NOMO-1 (cell line): ENCODE results near the gene SSBP1.
"Not testable (repeated sequence)": the region's sequence is repeated elsewhere in the genome, so short reads cannot be mapped to it uniquely, and the experiment has no call there.

Experiments used
- DNase-seq, 2 experiments: peaks; one replicate each; lab custom pipeline; 2025; ENCODE audit not compliant: unreplicated experiment in 2 of 2; lab: John Stamatoyannopoulos, UW

The SSBP1 gene, protein sequence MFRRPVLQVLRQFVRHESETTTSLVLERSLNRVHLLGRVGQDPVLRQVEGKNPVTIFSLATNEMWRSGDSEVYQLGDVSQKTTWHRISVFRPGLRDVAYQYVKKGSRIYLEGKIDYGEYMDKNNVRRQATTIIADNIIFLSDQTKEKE

DNA sequence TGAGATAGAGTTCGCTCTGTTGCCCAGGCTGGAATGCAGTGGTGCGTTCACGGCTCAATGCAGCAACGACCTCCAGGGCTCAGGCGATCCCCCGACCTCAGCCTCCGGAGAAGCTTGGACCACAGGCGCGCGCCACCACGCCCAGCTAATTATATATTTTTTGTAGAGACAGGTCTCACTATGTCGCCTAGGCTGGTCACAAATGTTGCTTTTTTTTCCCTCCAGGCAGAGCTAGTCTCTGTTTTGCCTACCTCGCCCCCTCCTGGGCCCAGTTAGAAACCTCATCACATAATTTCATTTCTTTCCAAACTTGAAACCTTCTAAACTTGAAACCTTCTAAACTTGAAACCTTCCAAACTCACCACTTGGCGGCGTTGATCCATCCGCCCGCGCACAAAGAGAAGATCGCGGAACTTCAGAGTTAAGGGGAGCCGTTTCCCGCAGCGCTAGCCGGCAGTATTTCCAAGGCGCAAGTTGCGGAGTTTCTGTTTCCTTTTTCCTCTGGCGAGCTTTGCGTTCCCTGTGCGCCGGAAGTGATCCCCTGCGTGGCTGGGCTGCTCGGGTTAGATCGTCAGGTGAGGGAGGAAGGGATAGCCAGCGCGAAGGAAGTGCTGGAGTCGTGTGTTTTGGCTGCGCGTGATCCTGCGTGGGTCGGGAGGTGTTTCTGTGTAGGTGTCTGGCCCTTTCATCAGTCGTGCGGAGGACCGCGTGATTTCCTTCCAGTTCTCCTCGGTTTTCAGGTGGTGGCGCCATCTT is at the start of gene SSBP1:
Gene SSBP1, plus strand, starts transcription at position 523 of the 756 bp plus-strand sequence. CDS start 809 bp downstream, outside the sequence.
- DNase-seq, result peak; percentile 86 to 89

DNA sequence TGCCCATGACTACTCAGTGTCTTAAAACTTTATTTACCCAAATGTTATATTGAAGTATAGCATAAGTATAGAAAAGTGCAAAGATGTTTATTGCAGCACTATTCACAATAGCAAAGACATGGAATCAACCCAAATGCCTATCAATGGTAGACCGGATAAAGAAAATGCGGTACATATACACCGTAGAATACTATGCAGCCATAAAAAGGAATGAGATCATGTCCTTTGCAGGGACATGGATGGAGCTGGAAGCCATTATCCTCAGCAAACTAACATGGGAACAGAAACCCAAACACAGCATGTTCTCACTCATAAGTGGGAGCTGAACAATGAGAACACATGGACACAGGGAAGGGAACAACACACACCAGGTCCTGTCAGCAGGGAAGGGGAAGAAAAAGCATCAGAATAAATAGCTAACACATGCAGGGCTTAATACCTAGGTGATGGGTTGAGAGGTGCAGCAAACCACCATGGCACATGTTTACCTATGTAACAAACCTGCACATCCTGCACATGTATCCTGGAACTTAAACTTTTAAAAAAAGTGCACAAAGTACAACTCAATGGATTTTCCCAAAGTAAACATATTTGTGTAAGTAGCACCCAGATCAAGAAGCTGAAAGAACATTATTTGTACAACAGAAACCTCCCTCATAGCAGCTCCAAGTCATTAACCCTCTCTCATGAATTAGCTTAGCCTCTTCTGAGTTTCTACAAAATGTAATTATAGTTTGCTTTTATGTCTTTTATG is 48.9 kb upstream of the SSBP1 start:
- not testable (repeated sequence) for DNase-seq

DNA sequence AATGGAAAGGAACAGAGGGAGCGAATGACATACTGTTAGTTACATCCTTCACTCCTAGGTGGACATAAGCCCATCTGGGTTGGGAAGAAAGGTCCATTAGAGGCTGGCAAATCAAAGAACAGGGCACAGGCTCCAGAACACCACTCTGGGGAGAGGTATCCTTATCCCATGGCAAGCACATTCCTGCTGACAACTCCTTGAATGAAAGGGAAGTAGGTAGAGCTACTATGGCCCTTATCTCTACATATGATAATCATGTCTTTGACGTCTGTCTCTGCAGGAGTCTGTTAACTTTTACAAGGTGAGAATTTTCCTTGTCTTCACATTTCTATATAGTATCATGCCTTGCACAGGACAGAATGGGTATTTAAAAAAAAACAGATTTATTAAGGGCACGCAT is 46.6 kb upstream of the SSBP1 start:
- no peak for DNase-seq

DNA sequence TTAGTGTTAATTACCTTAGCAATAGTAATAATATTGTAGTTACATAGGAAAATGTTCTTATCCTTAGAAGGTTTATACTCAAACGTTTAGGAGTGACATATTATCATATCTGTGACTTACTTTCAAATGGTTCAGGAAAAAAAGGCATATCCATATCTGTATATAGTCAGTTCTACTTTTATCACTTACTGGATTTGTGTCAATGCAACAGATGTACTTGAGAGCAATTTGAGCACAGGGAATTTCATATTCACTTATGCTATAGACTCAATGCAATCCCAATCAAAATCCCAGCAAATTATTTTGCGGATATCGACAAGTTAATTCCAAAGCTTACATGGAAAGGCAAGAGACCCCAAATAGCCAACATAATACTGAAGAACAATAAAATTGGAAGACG is 46.2 kb upstream of the SSBP1 start:
- DNase-seq, result no peak

DNA sequence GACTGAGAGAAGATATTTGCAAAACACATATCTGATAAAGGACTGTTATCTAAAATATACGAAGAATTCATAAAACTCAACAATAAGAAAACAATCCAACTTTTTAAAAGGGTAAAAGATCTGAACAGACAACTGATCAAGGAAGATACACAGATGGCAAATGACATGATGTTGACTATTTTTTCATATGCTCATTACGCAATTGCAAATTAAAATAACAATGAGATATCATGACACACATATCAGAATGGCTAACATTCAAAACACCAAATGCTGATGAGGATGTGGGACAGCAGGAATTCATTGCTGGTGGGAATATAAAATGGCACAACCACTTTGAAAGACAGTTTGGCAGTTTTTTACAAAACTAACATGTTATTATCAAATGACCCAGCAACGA is 45.1 kb upstream of the SSBP1 start:
- DNase-seq, result no peak

DNA sequence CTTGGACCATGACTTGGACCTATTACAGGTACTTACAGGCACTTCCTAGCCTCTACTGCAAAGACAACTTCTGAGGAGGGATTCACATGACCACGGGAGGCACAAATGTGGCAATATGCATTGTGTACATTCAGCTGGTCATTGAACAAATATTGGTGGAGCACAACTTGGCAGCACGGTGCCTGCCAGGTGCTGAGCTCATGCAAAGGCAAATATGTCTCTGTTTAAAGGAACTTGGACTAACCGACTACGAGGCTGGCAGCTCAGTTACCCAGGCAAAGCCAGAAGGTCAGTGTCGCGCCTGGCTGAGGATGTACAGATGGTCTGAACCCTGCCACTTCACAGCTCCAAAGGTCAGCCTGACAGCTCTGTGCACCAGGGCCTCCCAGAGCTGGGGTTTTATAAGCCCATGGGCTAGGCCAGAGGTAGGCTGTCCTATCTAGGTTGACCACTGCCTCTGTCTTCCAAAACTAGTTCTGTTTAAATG is 42.3 kb upstream of the SSBP1 start:
- DNase-seq, result no peak

DNA sequence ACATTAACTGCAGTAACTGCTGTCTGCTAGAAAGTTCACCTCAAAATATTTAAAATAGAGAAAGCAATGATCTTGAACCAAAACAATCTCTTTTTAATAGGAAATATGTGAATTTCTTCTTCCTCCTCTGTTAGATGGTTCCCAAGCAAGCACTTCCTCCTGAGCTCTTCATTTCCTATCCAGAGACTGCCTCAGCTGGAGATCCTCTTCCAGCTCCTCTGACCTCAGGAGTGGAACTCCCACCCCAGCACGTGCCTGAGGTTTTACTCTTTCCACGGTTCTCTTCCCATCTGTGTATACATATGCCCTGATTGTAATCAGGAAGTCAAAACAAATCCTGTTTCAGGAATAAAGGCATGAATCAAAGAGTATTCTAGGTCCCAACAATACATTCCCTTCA is 41.8 kb upstream of the SSBP1 start:
- DNase-seq, result no peak

DNA sequence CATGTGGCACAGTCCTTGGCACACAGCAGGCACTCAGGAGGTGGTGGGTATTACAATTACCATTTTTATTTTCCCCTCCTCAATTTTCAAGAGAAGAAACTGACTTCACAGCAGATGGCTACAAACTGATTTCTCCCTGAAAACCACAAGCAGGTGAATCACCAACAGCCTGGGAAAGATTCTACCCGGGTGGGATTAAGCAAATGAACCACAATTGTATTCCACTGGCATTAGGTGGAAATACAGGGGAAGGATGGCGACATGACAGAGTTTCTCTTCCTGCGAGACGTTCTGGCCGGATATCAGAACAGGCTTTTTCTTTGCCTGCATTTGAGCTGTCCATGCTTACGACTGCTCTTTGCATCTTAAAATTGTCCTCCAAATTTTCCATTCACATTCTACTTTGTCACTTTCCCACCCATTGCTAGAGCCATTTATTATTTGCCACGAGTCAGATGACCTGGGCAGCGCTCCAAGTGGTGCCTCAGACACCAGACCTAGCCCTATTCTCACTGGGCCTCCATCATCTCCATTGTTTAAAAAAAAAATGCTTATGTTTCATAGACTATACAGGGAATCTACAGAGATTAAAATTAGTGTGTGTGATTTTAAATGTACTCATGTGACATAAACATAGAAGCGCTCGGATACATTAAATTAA is 40.8 kb upstream of the SSBP1 start:
- no peak for DNase-seq

DNA sequence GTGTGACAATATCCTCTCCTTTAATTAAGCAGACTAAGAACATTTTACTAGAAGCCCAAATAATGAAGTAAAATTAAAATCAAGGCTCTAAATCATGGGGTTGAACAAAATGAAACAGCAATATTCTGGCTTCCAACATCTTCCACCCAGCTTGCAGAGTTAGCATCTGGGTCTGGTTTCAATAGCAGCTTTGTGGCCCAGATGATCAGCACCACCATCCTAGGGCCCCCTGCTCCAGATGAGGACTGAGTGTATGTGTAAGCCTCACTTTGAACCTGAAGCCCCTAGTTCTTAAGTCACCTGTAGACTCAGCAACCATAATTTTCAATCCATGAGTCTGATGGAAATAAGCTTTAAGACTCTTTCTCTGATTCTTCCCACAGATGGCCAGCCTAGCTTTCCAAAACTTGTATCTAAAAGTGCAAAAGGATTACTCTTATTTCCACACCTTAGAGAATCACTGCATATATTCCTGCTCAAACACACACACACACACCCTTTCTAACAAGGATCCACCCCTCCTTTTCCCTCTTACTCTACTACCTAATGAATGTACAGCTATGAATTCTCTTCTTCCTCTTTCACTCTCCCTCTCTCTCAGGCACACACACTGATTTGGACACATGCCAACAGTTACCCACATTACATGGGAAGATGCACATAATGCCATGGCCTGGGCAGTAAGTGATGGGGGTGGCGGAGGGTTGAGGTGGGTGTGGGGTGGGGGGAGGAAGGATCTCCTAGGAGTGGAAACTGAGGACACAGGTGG is 39.7 kb upstream of the SSBP1 start:
- DNase-seq, result no peak

DNA sequence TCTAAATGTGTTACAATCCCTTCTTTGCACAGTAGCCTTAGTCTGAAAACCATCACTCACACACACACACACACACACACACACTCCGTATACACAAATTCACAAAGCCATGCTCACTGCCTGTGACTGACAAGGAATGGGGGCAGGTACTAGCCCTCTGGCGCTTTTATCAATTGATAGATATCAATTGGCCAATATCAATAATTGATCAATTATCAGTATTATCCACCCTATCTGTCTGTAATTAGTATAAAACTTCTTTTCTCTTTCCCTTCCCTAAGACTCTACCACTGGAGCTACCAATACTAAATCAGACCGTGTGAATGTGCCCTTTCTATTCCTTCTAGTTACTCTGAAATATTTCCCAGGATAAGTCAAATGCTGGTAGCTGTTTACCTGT is 38.3 kb upstream of the SSBP1 start:
- no peak for DNase-seq

DNA sequence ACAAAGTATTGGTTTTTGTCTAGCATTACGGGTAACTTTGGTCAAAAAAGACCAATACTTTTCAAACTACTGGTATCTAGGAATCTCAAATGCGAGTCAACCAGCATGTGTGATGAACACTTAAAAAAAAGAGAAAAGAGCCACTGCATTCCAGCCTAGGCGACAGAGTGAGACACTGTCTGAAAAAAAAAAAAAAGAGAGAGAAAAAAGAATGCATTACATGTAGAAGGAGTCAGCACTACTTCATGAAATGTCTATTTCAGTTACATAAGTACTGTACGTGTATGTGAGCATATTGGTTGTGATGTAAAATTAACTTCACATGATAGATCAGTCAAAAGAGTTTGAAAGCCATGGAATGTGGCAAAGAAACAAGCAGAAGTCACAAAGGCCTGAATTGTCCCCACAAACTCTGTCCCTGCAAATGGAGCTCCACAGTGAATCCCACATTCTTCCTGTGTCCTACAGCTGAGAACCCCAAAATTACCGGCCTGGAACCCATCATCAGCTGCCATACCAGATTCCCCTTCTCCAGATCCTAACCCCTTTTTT is 37.8 kb upstream of the SSBP1 start:
- DNase-seq, result no peak

DNA sequence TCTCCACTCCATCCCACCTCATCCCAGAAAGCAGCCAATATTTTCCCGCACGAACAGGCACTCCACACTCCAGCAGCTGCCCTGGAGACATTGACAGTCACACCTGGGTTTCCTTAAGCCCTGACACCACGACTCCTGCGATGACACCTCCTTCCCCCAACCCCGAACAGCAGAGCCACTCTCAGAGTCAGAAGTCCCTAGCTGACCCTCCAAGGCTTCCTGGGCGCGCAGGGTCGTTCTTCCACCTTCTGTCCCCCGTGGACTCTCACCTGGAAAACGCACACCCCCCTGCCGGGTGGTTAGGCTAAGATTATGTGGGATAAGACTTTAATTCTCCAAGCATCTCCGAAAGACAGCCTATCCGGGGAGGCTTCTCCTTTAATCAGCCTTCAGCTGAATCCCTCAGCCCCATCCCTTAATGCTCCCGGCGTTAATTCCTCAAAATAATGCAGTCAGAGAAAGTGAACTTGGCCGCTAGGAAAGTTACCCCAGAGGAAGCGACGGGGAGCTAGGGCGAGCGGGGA is 37.2 kb upstream of the SSBP1 start:
- DNase-seq, result no peak

DNA sequence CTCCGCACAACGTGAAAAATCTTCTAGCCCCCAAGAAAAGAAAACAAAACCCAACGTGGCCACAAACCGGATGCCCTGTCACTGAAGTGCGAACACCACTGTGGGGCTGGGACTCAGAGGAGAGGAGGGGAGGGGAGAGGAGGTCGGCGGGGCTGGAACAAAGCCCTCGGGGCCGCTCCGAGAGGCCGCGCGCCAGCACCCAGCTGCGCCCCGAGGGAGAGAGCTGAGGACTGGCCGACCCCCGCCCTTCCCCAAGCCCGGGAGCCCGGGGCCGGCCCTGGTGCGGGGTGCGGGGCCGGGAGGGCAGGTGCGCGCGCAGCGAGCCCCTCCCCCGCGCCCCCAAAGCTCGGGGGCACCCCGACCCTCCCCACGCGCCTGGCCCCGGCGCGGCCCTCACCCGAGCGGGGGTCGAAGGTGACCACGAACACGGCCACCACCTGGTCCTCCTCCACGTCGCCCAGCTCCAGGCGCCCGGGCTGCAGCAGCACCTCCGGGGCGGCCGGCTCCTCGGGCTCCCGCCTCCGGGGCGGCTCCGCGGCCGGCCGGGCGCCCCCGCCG is 36.6 kb upstream of the SSBP1 start:
- no peak for DNase-seq

DNA sequence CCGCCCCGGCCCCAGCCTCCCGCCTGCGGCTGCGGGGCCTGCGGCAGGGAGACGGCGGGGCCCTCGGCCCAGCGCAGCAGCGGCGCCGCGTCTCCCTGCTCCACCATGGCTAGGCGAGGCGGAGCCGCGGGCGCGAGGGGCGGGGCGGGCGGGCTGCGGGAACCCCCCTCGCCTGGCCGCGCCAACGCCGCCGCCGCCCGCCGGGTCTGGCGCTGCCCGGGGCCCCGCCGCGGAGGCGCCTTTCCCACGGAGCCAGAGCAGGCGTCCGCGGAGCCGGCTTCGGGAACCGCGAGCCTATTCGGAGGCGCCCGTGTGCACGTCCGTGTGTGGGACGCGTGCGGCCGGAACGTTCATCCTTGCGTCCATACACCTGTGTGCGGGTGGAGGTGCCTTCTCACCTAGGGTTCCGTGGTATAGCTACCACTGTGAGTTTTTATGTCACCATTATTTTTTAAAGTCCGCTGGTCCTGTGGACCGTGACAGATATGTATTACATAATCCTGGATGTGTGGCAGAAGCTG is 36.1 kb upstream of the SSBP1 start, which contains the start of gene DENND11:
Gene DENND11, minus strand, starts transcription at position 120 of the 521 bp plus-strand sequence. Its CDS starts 13 bp downstream, at position 107.
- no peak for DNase-seq

DNA sequence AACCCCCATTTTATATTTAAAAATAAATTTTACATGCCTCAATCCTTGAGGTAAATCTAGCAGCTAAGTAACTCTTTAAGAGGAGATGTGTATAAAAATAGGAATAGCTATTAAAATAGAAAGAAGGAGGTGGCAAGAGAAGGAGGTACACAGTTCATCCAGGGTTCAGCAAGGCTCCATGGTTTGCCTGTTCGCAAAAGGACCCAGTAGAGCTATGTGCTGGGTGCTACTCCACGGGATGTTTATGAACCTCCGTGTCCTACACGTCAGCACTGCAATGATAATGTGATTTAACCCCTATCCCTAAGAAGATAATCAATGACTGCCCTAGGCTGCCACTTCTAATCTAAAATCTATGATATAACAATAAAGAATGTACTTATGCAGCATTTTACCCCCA is 35.3 kb upstream of the SSBP1 start:
- no peak for DNase-seq

DNA sequence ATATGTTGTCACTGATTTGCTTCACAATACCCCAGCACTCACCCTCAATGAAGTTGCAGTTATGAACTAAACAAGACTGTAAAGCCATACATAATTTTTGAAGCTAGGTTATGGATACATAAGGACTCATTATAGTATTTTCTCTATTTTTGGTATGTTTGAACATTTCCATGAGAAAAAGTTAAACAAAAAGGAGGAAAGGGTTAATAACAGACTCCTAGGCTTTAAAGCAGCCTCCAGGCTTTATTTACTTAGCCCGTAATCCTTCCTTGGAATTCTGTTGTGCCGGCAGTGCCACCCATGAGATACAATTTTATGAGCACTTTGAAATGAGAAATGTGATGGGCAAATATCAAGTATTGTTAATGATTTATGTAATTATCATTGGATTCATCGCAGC is 34.0 kb upstream of the SSBP1 start:
- no peak for DNase-seq

DNA sequence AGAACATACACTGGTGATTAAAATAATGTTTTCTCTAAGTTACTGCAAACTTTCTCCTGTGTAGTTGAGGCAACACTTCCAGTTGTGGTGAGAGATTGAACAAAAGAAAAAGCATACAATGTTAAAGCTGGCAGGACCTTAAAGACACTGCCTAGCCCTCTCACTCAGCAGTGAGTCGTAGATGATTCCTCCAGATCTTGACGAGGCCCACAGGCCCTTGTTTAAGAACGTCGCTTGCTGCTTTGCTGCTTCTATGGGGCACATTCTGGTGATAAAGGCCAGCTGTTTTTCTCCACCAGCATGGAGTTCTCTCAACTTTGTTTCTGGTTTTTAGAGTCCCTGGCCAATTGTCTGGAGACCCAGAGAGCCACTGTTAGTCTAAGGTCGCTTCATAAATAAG is 33.4 kb upstream of the SSBP1 start:
- DNase-seq, result no peak

DNA sequence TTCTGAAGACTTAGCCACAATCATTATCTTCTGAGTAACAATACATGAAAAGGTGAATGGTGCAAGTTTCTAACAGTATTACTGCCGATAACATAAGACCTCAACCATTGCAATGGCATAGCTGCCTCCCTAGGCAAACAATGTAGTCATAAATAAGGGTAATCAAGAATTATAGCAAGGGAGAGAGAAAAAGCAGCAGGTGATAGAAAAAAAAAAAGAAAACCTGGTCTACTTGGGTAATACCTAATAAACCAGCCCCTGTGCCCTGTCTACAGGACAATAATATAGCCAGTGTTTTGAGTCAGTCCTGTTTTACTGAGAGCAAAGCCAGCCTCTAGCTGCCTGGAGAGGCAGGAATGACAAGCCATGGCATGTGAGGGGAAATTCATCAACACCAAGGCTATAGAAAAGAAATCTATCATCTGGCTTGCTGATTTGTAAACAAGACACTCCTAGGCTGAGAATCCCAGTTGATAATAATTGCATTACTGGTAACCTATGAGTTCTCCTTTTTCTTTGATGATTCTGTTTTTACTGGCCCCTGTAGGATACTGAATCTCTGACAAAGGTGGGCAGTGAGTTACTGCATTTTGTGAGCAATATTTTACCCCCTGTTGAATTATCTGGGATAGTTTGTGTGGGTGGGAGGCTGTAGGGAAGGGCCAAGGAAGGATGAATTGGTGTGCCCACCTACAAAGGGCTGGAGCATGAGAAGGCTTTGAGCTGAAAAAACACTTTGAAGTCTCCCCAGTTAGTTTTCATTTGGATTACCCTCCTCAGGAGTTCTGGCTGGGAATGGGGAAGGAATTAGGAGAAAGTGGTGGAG is 31.7 kb upstream of the SSBP1 start:
- no peak for DNase-seq
